Measurements from ENCODE around the gene SERPINA9.

The SERPINA9 gene

GRCh38 chr14:94461526-94462218 is 14.3 kb downstream of the SERPINA9 start:
- no peak for DNase-seq

DNA sequence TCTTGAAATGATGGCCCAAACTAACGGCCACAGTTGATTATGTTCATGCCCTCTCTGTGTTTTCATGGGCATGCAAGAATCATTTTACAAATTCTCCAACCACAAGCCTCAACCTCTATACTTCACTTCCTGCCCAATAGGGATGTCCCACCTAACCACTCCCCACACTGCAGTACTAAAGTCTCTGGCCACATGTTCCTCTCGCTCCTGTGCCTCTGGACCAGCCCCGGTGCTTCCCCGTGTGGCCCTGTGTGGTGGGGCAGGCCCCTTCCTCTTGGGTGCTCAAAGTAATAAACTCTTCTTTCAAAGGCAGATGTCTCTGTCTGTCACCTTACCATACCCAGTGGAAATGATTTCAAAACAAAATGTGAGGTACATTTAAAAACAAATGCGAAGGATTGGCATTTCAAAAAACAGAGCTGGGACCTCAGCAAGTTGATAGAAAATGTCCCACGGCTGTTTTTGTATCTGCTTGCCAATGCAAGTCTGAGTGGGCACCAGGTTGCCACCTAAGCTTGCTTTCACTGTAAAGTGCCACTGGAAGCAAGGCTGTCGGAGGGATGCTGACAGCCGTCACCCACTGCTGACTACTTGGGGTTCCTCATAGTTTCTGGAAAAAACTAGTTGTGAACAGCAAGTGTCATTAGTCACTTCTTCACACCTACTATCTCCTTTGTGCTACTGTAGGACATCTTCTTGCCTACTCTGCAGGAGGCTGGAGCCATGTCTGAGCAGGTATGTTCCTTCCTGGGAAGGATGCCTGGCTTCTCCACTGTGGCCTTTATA is 15.2 kb downstream of the SERPINA9 start:
- no peak for DNase-seq

- no peak for DNase-seq
Measured at GRCh38 chr14:94458558-94459205, 17.3 kb downstream of the SERPINA9 start.

GRCh38 chr14:94458096-94458495 is 17.9 kb downstream of the SERPINA9 start:
- DNase-seq: no peak

GRCh38 chr14:94455928-94456327 is 20.1 kb downstream of the SERPINA9 start:
- DNase-seq: no peak

DNA sequence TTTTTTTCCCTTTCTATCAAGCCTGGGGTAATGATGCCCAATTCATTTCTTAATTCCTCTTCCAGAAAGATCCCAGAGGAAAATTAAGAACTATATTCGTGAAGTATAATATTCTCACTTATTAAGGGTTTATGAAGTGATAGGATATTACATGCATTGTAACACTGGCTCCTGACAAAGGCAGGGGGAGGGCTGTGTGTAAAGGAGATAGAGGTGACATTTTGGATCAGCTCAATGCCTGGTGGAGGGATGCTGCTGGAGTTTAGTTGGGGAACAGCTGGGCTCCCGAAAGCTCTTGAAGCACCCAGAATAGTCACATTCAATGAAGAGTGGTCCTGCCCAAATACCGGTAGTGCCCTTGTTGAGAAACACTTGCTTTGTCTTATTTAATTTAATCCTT is 24.2 kb downstream of the SERPINA9 start:
- DNase-seq: no peak

GRCh38 chr14:94451091-94451771 is 24.8 kb downstream of the SERPINA9 start:
- DNase-seq: no peak

GRCh38 chr14:94450722-94451090 is 25.3 kb downstream of the SERPINA9 start:
- DNase-seq: no peak

DNA sequence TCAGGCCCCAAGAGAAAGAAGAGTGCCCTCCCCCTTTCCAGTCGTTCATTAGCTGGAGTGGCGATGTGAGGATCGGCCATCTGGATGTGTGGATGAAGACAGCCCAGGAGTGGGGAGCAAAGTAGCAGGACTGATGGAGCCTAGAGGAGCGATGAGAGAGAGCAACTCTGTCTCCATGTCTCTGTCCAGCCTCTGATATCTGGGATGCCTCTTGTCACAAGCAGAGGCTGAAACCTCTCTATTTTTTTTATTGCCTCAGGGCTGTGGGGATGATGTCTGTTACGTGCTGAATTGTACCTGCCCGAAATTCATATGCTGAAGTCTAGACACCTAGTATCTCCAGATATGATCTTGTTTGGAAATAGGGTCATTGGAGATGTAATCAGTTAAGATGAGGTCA is 26.1 kb downstream of the SERPINA9 start:
- no peak for DNase-seq

DNA sequence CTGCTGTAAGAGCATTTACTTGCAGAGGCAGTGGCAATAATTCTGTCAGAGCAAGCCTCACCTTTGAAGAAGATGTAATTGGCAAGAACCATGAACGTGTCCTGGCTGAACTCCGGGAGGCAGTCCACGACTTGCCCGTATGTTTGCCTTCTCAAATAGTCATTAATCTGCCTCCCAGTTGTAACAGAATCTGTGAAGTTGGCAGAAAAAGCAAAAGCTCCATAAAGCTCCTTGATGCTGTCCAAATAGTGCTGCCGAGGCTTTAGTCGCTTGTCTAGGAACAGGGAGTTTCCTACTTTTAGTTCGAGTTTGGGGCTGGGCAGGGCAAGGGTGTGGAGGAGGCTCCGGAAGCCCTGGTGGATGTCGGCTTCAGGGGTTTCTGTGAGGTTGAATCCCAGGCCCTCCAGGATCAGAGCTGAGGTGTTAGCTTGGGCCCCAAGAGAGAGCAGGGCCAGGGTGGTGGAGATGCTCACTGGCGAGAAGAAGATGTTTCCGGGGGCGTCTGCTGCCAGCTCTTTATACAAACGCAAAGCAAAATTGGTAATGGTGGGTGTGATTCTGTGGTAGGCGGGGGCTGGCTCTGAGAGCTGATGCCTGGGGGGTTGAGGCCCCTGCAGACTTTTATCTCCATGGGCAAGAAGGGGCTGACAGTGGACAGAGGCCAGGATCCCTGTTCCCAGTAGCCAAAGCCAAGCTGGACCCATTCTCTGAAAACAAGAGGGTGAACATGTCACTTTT is 27.8 kb downstream of the SERPINA9 start:
- DNase-seq: no peak

DNA sequence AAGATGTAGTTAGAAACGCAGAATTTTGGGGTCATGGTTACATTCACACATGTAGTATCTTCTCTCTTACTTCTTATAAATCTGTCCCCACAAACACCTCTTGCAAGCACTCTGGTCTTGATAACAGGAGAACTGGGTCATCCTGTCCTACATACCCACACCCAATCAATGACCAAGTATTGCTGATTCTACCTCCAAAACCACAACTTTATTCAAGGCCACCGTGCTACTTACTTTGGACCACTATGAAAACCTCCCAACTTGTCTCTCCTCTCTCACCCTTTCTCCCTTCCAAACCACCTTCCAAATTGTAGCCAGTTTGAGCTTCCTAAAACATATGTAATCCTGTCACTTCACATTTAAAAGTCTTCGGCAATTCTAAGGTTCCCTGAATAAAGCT is 28.8 kb downstream of the SERPINA9 start:
- no peak for DNase-seq

GRCh38 chr14:94446126-94446525 is 29.9 kb downstream of the SERPINA9 start:
- no peak for DNase-seq

DNA sequence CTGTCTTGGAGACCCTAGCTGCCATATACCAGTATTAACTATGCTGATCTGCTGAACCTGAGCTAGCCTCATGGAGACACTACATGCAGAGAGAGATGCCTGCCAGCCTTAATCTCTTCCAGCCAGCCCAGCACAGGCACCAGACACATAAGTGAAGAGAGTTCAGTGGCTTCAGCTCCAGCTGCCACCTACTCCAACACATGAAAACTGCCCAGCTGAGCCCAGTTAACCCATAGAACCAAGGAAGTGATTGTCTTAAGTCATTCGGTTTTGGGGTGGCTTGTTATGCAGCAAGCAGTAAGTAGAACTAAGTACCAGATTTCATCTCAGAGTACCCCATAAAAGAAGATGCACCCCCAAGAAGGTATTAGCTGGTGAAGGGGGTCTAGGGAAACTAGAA is 31.0 kb downstream of the SERPINA9 start:
- no peak for DNase-seq

DNA sequence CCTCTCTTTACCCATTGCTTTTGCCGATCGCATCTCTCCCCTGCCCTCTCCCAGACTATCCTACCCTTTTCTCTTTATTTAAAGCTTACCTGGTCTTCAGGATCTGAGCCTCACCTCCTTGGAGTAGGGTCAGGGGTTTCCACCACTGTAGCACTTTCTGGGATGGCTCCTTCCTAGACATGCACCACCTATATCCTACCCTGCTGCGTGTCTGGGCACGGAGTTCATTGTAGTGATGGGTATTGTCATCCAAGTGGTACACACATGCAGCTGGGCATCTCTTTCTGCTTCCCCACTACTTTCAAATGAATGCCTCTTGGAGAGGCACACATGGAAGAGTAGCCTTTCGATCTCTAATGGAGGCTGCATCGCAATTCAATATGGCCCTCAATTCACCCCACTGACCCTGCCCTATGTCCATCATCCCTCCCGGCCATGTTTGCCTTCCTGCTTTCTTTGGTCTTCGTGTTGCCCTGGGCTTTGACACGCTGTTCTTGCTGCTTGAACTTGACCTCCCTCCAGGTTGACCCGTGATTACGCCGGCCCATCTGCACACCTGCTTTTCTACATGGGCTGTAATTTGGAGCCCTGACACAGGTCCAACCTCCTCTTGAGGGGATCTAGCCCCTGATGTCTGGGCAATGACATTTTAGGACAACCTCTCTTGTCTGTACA is 34.3 kb downstream of the SERPINA9 start:
- DNase-seq: no peak

- DNase-seq: no peak
Measured at GRCh38 chr14:94441130-94441529, 34.9 kb downstream of the SERPINA9 start.

DNA sequence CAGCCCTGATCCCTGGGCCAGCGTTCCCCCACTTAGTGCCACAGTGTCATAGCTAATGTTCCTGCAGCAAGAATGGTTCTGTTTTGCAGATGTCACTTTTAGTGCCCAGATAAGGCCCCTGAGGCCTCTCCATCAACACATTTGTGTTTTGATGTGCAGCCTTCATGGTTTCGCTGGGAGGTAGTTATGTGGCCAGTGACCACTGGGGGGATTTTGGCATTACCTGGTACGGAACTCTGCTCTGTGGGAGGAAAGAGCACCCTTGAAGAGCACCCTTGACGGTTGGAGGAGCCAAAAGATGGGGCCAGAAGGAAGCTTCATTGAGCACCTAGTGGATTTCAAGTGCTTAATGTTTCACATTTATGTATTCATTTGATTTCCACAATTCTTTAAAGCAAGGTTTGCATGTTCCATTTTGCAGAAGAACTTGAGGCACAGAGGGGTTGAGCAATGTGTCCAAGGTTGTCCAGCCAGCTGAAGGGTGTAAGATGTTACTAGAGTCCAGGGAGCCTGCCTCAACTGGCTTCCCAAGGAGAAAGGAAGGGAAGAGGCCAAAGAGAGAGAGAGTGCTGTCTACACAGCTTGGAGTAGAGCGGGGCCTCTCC is 36.4 kb downstream of the SERPINA9 start:
- DNase-seq: no peak

GRCh38 chr14:94428610-94429009 is 47.4 kb downstream of the SERPINA9 start:
- no peak for DNase-seq

- DNase-seq: no peak
Measured at GRCh38 chr14:94427016-94427613, 48.9 kb downstream of the SERPINA9 start.

- no peak for DNase-seq
Measured at GRCh38 chr14:94426526-94426925, 49.5 kb downstream of the SERPINA9 start.

- DNase-seq: no peak
Measured at GRCh38 chr14:94424371-94424770, 51.6 kb downstream of the SERPINA9 start.

GRCh38 chr14:94423453-94424056 is 52.4 kb downstream of the SERPINA9 start:
- peak; percentile 21 for DNase-seq

Measured in KG1 (cell line).